HEK293 (cell line): ENCODE measurements around the gene LEMD1.

Experiments
- CTCF ChIA-PET: fragments of 350-600 bp; formaldehyde crosslinking; extraction: SDS; loops from one replicate; lab custom pipeline; 2021; ENCODE audit warnings: antibody characterized with exemption; lab: Yijun Ruan, JAX
- POLR2A ChIA-PET: fragments of 300-600 bp; formaldehyde crosslinking; extraction: SDS; loops from one replicate; lab custom pipeline; 2020; ENCODE audit warnings: antibody characterized with exemption, inconsistent platforms; lab: Yijun Ruan, JAX
- H3K27ac ChIP-seq: fragments of 200-500 bp; sonication (Bioruptor generic); 2 replicates; pipeline ENCODE4 v1.5.1; 2014; ENCODE audit warnings: low read depth, low read length, control low read depth, inconsistent platforms; ENCODE audit errors: extremely low read depth
- H3K36me3 ChIP-seq, 2 experiments: fragments of 200-500 bp in 1 of 2; sonication (Bioruptor generic) in 1 of 2; 1 replicate in 1 of 2; 2 replicates in 1 of 2; pipeline ENCODE4 v1.5.1; 2014 to 2017; ENCODE audit warnings: inconsistent platforms in 2 of 2, low read length in 2 of 2; ENCODE audit not compliant: control insufficient read depth in 2 of 2, insufficient read depth in 1 of 2
- H3K4me1 ChIP-seq: fragments of 200-500 bp; sonication (Bioruptor generic); 2 replicates; pipeline ENCODE4 v1.5.1; 2014; ENCODE audit warnings: mild to moderate bottlenecking, low read length, inconsistent platforms; ENCODE audit not compliant: control insufficient read depth, insufficient read depth
- H3K4me3 ChIP-seq: 2 replicates; pipeline ENCODE4 v1.5.1; 2011; ENCODE audit warnings: low read depth, mild to moderate bottlenecking, control low read depth, low read length, moderate library complexity
- H3K9me3 ChIP-seq: fragments of 200-500 bp; sonication (Bioruptor generic); 2 replicates; pipeline ENCODE4 v1.5.1; 2014; ENCODE audit warnings: low read depth, low read length, inconsistent platforms; ENCODE audit not compliant: control insufficient read depth, insufficient read depth
- GLIS2 ChIP-seq: fragments of 450-650 bp; formaldehyde crosslinking; IDR thresholded peaks from 2 replicates; pipeline ENCODE4 v1.5.1; 2016; ENCODE audit warnings: missing biosample characterization, missing genetic modification characterization
- HIC1 ChIP-seq: fragments of 450-650 bp; formaldehyde crosslinking; IDR thresholded peaks from 2 replicates; pipeline ENCODE4 v1.5.1; 2016; ENCODE audit warnings: missing biosample characterization, missing genetic modification characterization
- INSM2 ChIP-seq: fragments of 450-650 bp; formaldehyde crosslinking; IDR thresholded peaks from 2 replicates; pipeline ENCODE4 v1.5.1; 2016; ENCODE audit warnings: missing biosample characterization, missing genetic modification characterization
- MEIS1 ChIP-seq: sonication (generic); formaldehyde crosslinking; IDR thresholded peaks from 2 replicates; pipeline ENCODE4 v1.8.1; 2022; ENCODE audit warnings: missing genetic modification reagents, mild to moderate bottlenecking, borderline replicate concordance
- PRDM10 ChIP-seq: fragments of 450-650 bp; formaldehyde crosslinking; IDR thresholded peaks from 2 replicates; pipeline ENCODE4 v1.5.1; 2016; ENCODE audit warnings: missing biosample characterization, missing genetic modification characterization
- REPIN1 ChIP-seq: fragments of 450-650 bp; formaldehyde crosslinking; IDR thresholded peaks from 2 replicates; pipeline ENCODE4 v1.5.1; 2017; ENCODE audit warnings: missing biosample characterization, missing genetic modification characterization, low read depth
- SP2 ChIP-seq: fragments of 450-650 bp; formaldehyde crosslinking; IDR thresholded peaks from 2 replicates; pipeline ENCODE4 v1.5.1; 2016; ENCODE audit warnings: missing biosample characterization, missing genetic modification characterization
- TRIM28 ChIP-seq: IDR thresholded peaks from 2 replicates; pipeline ENCODE4 v1.6.1; 2011; ENCODE audit warnings: low read length, control low read depth, borderline replicate concordance
- ZNF26 ChIP-seq: fragments of 450-650 bp; formaldehyde crosslinking; IDR thresholded peaks from 2 replicates; pipeline ENCODE4 v1.5.1; 2016; ENCODE audit warnings: missing biosample characterization, missing genetic modification characterization
- ZNF274 ChIP-seq, 2 experiments: fragments of 200-500 bp in 1 of 2; fragments of 450-650 bp in 1 of 2; sonication (Bioruptor generic) in 1 of 2; formaldehyde crosslinking in 1 of 2; IDR thresholded peaks; 2 replicates each; pipeline versions ENCODE4 v1.5.1 to v1.6.1; 2014 to 2016; ENCODE audit warnings: borderline replicate concordance in 1 of 2, inconsistent platforms in 1 of 2, low read length in 1 of 2, missing biosample characterization in 1 of 2, missing genetic modification characterization in 1 of 2
- ZNF302 ChIP-seq: fragments of 450-650 bp; formaldehyde crosslinking; IDR thresholded peaks from 2 replicates; pipeline ENCODE4 v1.5.1; 2016; ENCODE audit warnings: missing biosample characterization, missing genetic modification characterization, low read depth
- ZNF311 ChIP-seq: fragments of 450-650 bp; formaldehyde crosslinking; IDR thresholded peaks from 2 replicates; pipeline ENCODE4 v1.5.1; 2017; ENCODE audit warnings: missing biosample characterization, missing genetic modification characterization, borderline replicate concordance
- ZNF362 ChIP-seq: fragments of 450-650 bp; formaldehyde crosslinking; IDR thresholded peaks from 2 replicates; pipeline ENCODE4 v1.5.1; 2016; ENCODE audit warnings: missing biosample characterization, missing genetic modification characterization
- ZNF501 ChIP-seq: fragments of 450-650 bp; formaldehyde crosslinking; IDR thresholded peaks from 2 replicates; pipeline ENCODE4 v1.5.1; 2016; ENCODE audit warnings: missing biosample characterization, missing genetic modification characterization
- ZNF548 ChIP-seq: fragments of 450-650 bp; formaldehyde crosslinking; IDR thresholded peaks from 2 replicates; pipeline ENCODE4 v1.5.1; 2016; ENCODE audit warnings: missing biosample characterization, missing genetic modification characterization
- ZNF560 ChIP-seq: fragments of 450-650 bp; formaldehyde crosslinking; IDR thresholded peaks from 2 replicates; pipeline ENCODE4 v1.5.1; 2017; ENCODE audit warnings: missing biosample characterization, missing genetic modification characterization, borderline replicate concordance
- ZNF585B ChIP-seq: fragments of 450-650 bp; formaldehyde crosslinking; IDR thresholded peaks from 2 replicates; pipeline ENCODE4 v1.5.1; 2016; ENCODE audit warnings: missing biosample characterization, missing genetic modification characterization
- ZNF843 ChIP-seq: fragments of 450-650 bp; formaldehyde crosslinking; IDR thresholded peaks from 2 replicates; pipeline ENCODE4 v1.5.1; 2016; ENCODE audit warnings: missing biosample characterization, missing genetic modification characterization

The LEMD1 gene

GRCh38 chr1:205380882-205381281 lies 41.0 kb downstream of the LEMD1 start (continued):
- TF ChIP-seq TRIM28: no peak

GRCh38 chr1:205379056-205379455 lies 42.8 kb downstream of the LEMD1 start:
- no peaks in the 10 kb centered on the region for H3K9me3 ChIP-seq
- ChIA-PET CTCF (interaction anchor here (0.9 to 2.5 kb wide), 2 partner anchors 25 to 52 kb away, joined by 3 to 8 read pairs; no protein-coding TSS in a partner anchor), POLR2A (no interaction called here)
- TF ChIP-seq GLIS2 (tag by site-specific recombination): no peak
- TF ChIP-seq REPIN1 (tag by site-specific recombination): no peak
- no peak for TF ChIP-seq PRDM10 (tag by site-specific recombination)
- no peak for TF ChIP-seq MEIS1 (CRISPR knock-in tag)
- no peak for TF ChIP-seq ZNF274 (IDR thresholded peaks at IDR 0.05; ENCODE audit: low read length)
- TF ChIP-seq ZNF274 (tag by site-specific recombination; IDR thresholded peaks at IDR 0.05; ENCODE audit: borderline replicate concordance): no peak
- no peak for TF ChIP-seq ZNF501 (tag by site-specific recombination)
- TF ChIP-seq ZNF585B (tag by site-specific recombination): no peak
- TF ChIP-seq INSM2: no peak
- TF ChIP-seq ZNF362 (tag by site-specific recombination): no peak
- no peak for TF ChIP-seq HIC1 (tag by site-specific recombination)
- TF ChIP-seq ZNF26: no peak
- no peak for TF ChIP-seq ZNF560 (tag by site-specific recombination)
- no peak for TF ChIP-seq SP2 (tag by site-specific recombination)
- TF ChIP-seq ZNF311: no peak
- no peak for TF ChIP-seq ZNF302 (tag by site-specific recombination)
- no peak for TF ChIP-seq ZNF548 (tag by site-specific recombination)
- TF ChIP-seq ZNF843 (tag by site-specific recombination): no peak
- H3K36me3 ChIP-seq: no peaks in the 10 kb centered on the region
- H3K4me3 ChIP-seq: no peak overlapping the region
- no peak overlapping the region for H3K27ac ChIP-seq
- H3K4me1 ChIP-seq: peaks cover 20% of the 10 kb centered on the region
